GM18505 (cell line): ENCODE results near the gene MCTP1.
"Not testable (repeated sequence)": the region's sequence is repeated elsewhere in the genome, so short reads cannot be mapped to it uniquely, and the experiment has no call there.

Experiments used
- ATAC-seq: cut with Tn5 transposase; IDR thresholded peaks from one replicate; pipeline ENCODE4 v1.9.1; 2021; ENCODE audit not compliant: unreplicated experiment
- POLR2A ChIP-seq: IDR thresholded peaks from 4 replicates; pipeline ENCODE4 v1.6.1; 2011; ENCODE audit warnings: borderline replicate concordance; ENCODE audit not compliant: insufficient read depth, insufficient read length; ENCODE audit errors: extremely low read depth

Gene MCTP1

GRCh38 chr5:94983861-94984535 lies 300.9 kb downstream of the MCTP1 start:
- ATAC-seq: no peak
- no peak for TF ChIP-seq POLR2A

GRCh38 chr5:94977437-94977836 lies 307.5 kb downstream of the MCTP1 start:
- no peak for ATAC-seq
- TF ChIP-seq POLR2A: no peak

GRCh38 chr5:94976853-94977252 lies 308.0 kb downstream of the MCTP1 start:
- TF ChIP-seq POLR2A: no peak
- no peak for ATAC-seq

- no peak for ATAC-seq
- TF ChIP-seq POLR2A: no peak
Observed at GRCh38 chr5:94972268-94972667, 312.6 kb downstream of the MCTP1 start.

GRCh38 chr5:94969174-94969573 lies 315.7 kb downstream of the MCTP1 start:
- no peak for TF ChIP-seq POLR2A
- no peak for ATAC-seq

GRCh38 chr5:94968507-94969095 lies 316.3 kb downstream of the MCTP1 start:
- no peak for ATAC-seq

GRCh38 chr5:94967525-94967924 lies 317.4 kb downstream of the MCTP1 start:
- no peak for ATAC-seq

More at GRCh38 chr5:94968507-94969095, 316.3 kb downstream of the MCTP1 start:
- no peak for TF ChIP-seq POLR2A

GRCh38 chr5:94959279-94959678 lies 325.6 kb downstream of the MCTP1 start:
- not testable (repeated sequence) for ATAC-seq

More at GRCh38 chr5:94967525-94967924, 317.4 kb downstream of the MCTP1 start:
- TF ChIP-seq POLR2A: no peak

- no peak for TF ChIP-seq POLR2A
- ATAC-seq: no peak
Observed at GRCh38 chr5:94945656-94946055, 339.2 kb downstream of the MCTP1 start.

GRCh38 chr5:94944160-94944559 lies 340.7 kb downstream of the MCTP1 start:
- no peak for TF ChIP-seq POLR2A
- no peak for ATAC-seq

- TF ChIP-seq POLR2A: no peak
- ATAC-seq: no peak
Observed at GRCh38 chr5:94941122-94941755, 343.7 kb downstream of the MCTP1 start.

GRCh38 chr5:94932259-94932658 lies 352.6 kb downstream of the MCTP1 start:
- ATAC-seq: no peak
- no peak for TF ChIP-seq POLR2A

- no peak for ATAC-seq
- no peak for TF ChIP-seq POLR2A
Observed at GRCh38 chr5:94928891-94929290, 356.0 kb downstream of the MCTP1 start.

GRCh38 chr5:94920570-94920969 lies 364.3 kb downstream of the MCTP1 start:
- ATAC-seq: no peak
- TF ChIP-seq POLR2A: no peak
